ENCODE data around the gene ADGRE1.

The ADGRE1 gene

DNA sequence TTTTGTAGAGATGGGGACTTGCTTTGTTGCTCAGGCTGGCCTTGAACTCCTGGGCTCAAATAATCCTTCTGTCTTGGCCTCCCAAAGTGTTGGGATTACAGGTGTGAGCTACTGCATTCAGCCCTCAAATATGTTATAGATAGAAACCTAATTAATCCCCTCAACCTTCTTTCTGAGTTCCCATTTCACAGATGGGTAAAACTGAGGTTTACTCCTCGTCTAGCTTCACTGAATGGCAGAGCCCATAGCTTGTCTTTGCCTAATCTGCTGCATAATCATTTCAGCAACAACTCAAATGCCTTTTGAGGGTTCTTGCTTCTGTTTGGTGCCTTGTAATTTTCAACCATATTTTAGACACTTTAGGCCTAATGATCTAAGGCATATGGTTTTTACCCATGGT is 36.0 kb upstream of the ADGRE1 start:
- no peak overlapping the region for H3K4me3 ChIP-seq (replicated peaks in 1 of 2; ENCODE audit: low read depth in 2 of 2, low read length in 2 of 2)
- TF ChIP-seq, protein P1, sequence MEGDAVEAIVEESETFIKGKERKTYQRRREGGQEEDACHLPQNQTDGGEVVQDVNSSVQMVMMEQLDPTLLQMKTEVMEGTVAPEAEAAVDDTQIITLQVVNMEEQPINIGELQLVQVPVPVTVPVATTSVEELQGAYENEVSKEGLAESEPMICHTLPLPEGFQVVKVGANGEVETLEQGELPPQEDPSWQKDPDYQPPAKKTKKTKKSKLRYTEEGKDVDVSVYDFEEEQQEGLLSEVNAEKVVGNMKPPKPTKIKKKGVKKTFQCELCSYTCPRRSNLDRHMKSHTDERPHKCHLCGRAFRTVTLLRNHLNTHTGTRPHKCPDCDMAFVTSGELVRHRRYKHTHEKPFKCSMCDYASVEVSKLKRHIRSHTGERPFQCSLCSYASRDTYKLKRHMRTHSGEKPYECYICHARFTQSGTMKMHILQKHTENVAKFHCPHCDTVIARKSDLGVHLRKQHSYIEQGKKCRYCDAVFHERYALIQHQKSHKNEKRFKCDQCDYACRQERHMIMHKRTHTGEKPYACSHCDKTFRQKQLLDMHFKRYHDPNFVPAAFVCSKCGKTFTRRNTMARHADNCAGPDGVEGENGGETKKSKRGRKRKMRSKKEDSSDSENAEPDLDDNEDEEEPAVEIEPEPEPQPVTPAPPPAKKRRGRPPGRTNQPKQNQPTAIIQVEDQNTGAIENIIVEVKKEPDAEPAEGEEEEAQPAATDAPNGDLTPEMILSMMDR (IDR thresholded peaks at IDR 0.05; ENCODE audit: low read depth, low read length) = no peak
- no peak for DNase-seq (ENCODE audit: low read depth in 2 of 2)

DNA sequence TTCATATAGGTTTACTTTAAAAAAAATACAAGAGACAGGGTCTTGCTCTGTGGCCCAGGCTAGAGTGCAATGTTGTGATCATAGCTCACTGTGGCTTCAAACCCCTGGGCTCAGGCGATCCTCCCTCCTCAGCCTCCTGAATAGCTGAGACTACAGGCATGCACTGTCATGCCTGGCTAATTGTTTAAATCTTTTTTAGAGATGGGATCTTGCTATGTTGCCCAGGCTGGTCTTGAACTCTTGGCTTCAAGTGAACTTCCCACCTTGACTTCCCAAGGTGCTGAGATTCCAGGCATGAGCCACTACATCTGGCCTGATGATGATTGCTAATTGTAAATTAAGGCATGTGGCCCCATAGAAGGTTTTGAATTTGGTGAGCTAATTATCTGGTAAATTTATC is 35.4 kb upstream of the ADGRE1 start:
- TF ChIP-seq, protein P1 (IDR thresholded peaks at IDR 0.05; ENCODE audit: low read depth, low read length) = no peak
- DNase-seq (ENCODE audit: low read depth in 2 of 2) = no peak

DNA sequence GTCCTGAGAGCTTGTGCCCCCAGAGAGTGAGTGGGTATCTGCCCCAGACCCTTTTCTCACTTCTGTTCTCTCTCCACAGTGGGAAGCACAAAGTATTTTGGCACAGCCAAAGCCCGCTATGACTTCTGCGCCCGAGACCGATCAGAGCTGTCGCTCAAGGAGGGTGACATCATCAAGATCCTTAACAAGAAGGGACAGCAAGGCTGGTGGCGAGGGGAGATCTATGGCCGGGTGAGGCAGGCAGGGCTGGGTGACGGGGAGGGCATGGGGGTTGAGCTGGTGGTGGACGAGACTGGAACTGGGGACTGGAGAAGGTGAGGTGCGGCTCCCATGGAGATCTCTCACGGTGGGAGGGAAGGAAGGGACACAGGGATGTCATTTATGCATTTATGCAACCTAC is 33.5 kb upstream of the ADGRE1 start:
- TF ChIP-seq, protein P1 (IDR thresholded peaks at IDR 0.05; ENCODE audit: low read depth, low read length) = no peak
- no peak overlapping the region for H3K4me3 ChIP-seq (replicated peaks in 1 of 2; ENCODE audit: low read depth in 2 of 2, low read length in 2 of 2)
- no peak for DNase-seq (ENCODE audit: low read depth in 2 of 2)

More for the DNA sequence above, 35.4 kb upstream of the ADGRE1 start:
- H3K4me3 ChIP-seq (replicated peaks in 1 of 2; ENCODE audit: low read depth in 2 of 2, low read length in 2 of 2) = no peak overlapping the region

DNA sequence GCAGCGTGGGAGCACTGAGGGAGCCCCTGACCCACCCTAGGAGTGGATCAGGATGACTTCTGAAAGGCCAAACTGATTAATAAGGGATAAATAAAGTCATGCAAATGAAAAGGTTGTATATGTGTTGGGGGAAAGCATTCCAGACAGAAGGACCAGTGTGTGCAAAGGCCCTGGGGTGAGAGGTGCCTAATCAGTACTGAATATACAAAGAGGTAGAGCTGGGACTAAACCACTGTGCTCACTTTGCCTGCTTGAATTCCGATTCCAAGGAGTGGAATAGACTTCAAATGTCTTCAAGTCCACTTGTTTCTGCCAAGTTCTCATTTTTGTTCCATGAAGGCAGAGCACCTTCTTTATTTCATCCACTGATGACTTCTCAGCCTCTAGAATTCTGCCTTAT is 32.6 kb upstream of the ADGRE1 start:
- H3K4me3 ChIP-seq (replicated peaks in 1 of 2; ENCODE audit: low read depth in 2 of 2, low read length in 2 of 2) = no peak overlapping the region
- DNase-seq (ENCODE audit: low read depth in 2 of 2) = no peak
- TF ChIP-seq, protein P1 (IDR thresholded peaks at IDR 0.05; ENCODE audit: low read depth, low read length) = no peak

DNA sequence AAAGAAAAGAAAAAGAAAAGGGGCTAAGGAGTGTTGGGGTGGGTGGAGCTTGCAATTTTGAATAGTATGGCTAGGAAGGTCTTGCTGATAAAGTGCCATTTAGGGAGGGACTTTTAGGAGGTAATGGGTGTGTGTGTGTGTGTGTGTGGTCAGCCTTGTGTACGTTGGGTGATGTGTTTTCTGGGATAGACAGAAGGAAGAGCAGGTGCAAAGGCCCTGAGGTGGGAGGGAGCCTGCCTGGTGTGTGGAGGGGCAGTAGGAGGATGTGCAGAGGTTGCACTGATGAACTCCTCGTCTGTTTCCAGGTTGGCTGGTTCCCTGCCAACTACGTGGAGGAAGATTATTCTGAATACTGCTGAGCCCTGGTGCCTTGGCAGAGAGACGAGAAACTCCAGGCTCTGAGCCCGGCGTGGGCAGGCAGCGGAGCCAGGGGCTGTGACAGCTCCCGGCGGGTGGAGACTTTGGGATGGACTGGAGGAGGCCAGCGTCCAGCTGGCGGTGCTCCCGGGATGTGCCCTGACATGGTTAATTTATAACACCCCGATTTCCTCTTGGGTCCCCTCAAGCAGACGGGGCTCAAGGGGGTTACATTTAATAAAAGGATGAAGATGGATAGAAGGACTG is 30.5 kb upstream of the ADGRE1 start:
- DNase-seq (ENCODE audit: low read depth in 2 of 2) = no peak
- no peak overlapping the region for H3K4me3 ChIP-seq (replicated peaks in 1 of 2; ENCODE audit: low read depth in 2 of 2, low read length in 2 of 2)
- TF ChIP-seq, protein P1 (IDR thresholded peaks at IDR 0.05; ENCODE audit: low read depth, low read length) = no peak

DNA sequence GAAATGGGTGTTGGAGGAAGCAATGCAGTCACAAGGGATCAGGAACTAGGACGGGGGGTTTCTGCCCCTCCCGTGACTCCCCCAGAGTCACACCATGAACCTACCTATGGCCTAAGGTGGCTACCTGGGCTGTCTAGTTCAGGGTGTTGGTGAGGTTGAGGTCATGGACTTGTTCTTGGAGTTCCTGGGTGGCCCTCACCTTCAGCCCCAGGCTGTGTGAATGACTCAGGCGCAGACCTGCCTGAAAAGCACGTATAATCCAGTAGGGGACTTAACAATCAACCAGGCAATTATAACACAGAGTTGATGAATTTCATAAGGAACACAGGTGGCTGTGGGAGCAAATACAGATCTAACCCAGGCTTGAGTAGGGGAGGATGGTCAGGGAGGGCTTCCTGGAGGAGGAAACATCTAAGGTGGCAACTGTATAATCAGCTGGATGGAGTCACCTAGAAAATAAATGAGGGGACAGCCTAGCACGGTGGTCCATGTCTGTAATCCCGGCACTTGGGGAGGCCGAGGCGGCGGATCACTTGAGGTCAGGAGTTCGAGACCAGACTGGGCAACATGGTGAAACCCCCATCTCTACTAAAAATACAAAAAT is 25.6 kb upstream of the ADGRE1 start:
- TF ChIP-seq, protein P1 (IDR thresholded peaks at IDR 0.05; ENCODE audit: low read depth, low read length) = no peak
- DNase-seq (ENCODE audit: low read depth in 2 of 2) = no peak

More for the DNA sequence above, 25.6 kb upstream of the ADGRE1 start:
- H3K4me3 ChIP-seq (replicated peaks in 1 of 2; ENCODE audit: low read depth in 2 of 2, low read length in 2 of 2) = no peak overlapping the region
